NAMALWA (cell line): ENCODE results near the gene CDK16.

ENCODE experiments used
- DNase-seq: peaks from one replicate; pipeline ENCODE4 v3.0.0-alpha.2; 2015; ENCODE audit warnings: low spot score

Gene CDK16

GRCh38 chrX:47228550-47229270 is 10.2 kb downstream of the CDK16 start:
- no peak for DNase-seq

- no peak for DNase-seq
Measured at GRCh38 chrX:47229427-47229826, 10.9 kb downstream of the CDK16 start.

GRCh38 chrX:47230136-47230868 is 11.8 kb downstream of the CDK16 start:
- DNase-seq: no peak

GRCh38 chrX:47231167-47231566 is 12.7 kb downstream of the CDK16 start:
- DNase-seq: no peak

GRCh38 chrX:47232197-47232802 is 13.8 kb downstream of the CDK16 start:
- DNase-seq: no peak

- DNase-seq: peak; percentile 77
Measured at GRCh38 chrX:47232803-47233332, 14.4 kb downstream of the CDK16 start, which contains the start of gene USP11. Gene USP11 (plus strand): TSS chrX:47233009. CDS start chrX:47233044, 35 bp downstream.

GRCh38 chrX:47233333-47234113 is 15.0 kb downstream of the CDK16 start:
- DNase-seq: peak; percentile 94

- DNase-seq: no peak
Measured at GRCh38 chrX:47234583-47234982, 16.1 kb downstream of the CDK16 start.

- no peak for DNase-seq
Measured at GRCh38 chrX:47235691-47236103, 17.2 kb downstream of the CDK16 start.

- no peak for DNase-seq
Measured at GRCh38 chrX:47239199-47239598, 20.7 kb downstream of the CDK16 start.

GRCh38 chrX:47239898-47240545 is 21.5 kb downstream of the CDK16 start:
- no peak for DNase-seq

- no peak for DNase-seq
Measured at GRCh38 chrX:47240619-47241018, 22.1 kb downstream of the CDK16 start.

- no peak for DNase-seq
Measured at GRCh38 chrX:47241201-47242011, 22.9 kb downstream of the CDK16 start.

- DNase-seq: no peak
Measured at GRCh38 chrX:47242321-47242720, 23.8 kb downstream of the CDK16 start.

- no peak for DNase-seq
Measured at GRCh38 chrX:47243351-47243750, 24.9 kb downstream of the CDK16 start.

GRCh38 chrX:47244676-47245075 is 26.2 kb downstream of the CDK16 start:
- no peak for DNase-seq

GRCh38 chrX:47245156-47245555 is 26.7 kb downstream of the CDK16 start:
- DNase-seq: no peak

- no peak for DNase-seq
Measured at GRCh38 chrX:47247206-47247998, 28.9 kb downstream of the CDK16 start.

- no peak for DNase-seq
Measured at GRCh38 chrX:47247999-47248320, 29.5 kb downstream of the CDK16 start.

- no peak for DNase-seq
Measured at GRCh38 chrX:47248576-47248975, 30.1 kb downstream of the CDK16 start.
